Osteoblast (primary cell): ENCODE measurements around the gene KCNK4. TPM values are rescaled to one million over a fixed set of nuclear protein-coding genes. Genes with fewer than 3 reads are reported as not detected.

Experiments used
- DNase-seq: peaks from one replicate; pipeline ENCODE4 v3.0.0; 2011; ENCODE audit warnings: low spot score, mixed read lengths; ENCODE audit not compliant: insufficient read length; ENCODE audit errors: missing footprints
- H2AFZ ChIP-seq: 2 replicates; pipeline ENCODE4 v1.6.0; 2011; ENCODE audit warnings: mild to moderate bottlenecking, low read length
- H3K27ac ChIP-seq: 2 replicates; pipeline ENCODE4 v1.5.1; 2011; ENCODE audit warnings: mild to moderate bottlenecking, low read depth, low read length, moderate library complexity
- H3K27me3 ChIP-seq: 2 replicates; pipeline ENCODE4 v1.6.0; 2012; ENCODE audit warnings: mild to moderate bottlenecking, control low read depth, inconsistent platforms, low read length, moderate library complexity; ENCODE audit not compliant: insufficient read depth
- H3K36me3 ChIP-seq: 2 replicates; pipeline ENCODE4 v1.5.1; 2011; ENCODE audit warnings: mild to moderate bottlenecking, low read length, control low read depth, moderate library complexity; ENCODE audit not compliant: insufficient read depth
- H3K4me1 ChIP-seq: 2 replicates; pipeline ENCODE4 v1.5.1; 2011; ENCODE audit warnings: mild to moderate bottlenecking, low read length, control low read depth, moderate library complexity; ENCODE audit not compliant: insufficient read depth
- H3K4me2 ChIP-seq: 2 replicates; pipeline ENCODE4 v1.6.0; 2011; ENCODE audit warnings: mild to moderate bottlenecking, low read length; ENCODE audit not compliant: insufficient read depth
- H3K4me3 ChIP-seq: fragments of 200-600 bp; sonication (generic); 3 replicates; pipeline ENCODE4 v1.5.1; 2012; ENCODE audit warnings: mild to moderate bottlenecking, low read length, inconsistent platforms; ENCODE audit not compliant: insufficient read depth
- H3K79me2 ChIP-seq: 2 replicates; pipeline ENCODE4 v1.6.0; 2012; ENCODE audit warnings: mild to moderate bottlenecking, low read length, control low read depth, inconsistent platforms; ENCODE audit not compliant: insufficient read depth
- H3K9me3 ChIP-seq: 2 replicates; pipeline ENCODE4 v1.5.1; 2011; ENCODE audit warnings: low read depth, low read length, control low read depth
- H4K20me1 ChIP-seq: 2 replicates; pipeline ENCODE4 v1.6.0; 2012; ENCODE audit warnings: mild to moderate bottlenecking, low read length, control low read depth; ENCODE audit not compliant: insufficient read depth
- total RNA-seq: library from RNA; depleted of rRNA; stranded (reverse); fragments of >200 nt; gene quantifications from 2 replicates; pipeline ENCODE4 v1.2.3, GENCODE V29; 2012
- TF ChIP-seq, protein P1 (sequence below): IDR thresholded peaks from 2 replicates; pipeline ENCODE4 v1.5.1; 2011; ENCODE audit warnings: mild to moderate bottlenecking, low read depth, low read length, moderate library complexity; ENCODE audit errors: extremely low read depth

The KCNK4 gene
- total RNA-seq, 1 donor = 0.36 TPM

GRCh38 chr11:64339754-64340408, 48.8 kb downstream of the KCNK4 start, which contains the start of gene CCDC88B:
CCDC88B (plus strand) TSS chr11:64340204; CDS start chr11:64340267, 63 bp downstream.
- H3K4me3 ChIP-seq = no peak within 1 kb of the TSS
- no peak within 1 kb of the TSS for H2AFZ ChIP-seq

DNA sequence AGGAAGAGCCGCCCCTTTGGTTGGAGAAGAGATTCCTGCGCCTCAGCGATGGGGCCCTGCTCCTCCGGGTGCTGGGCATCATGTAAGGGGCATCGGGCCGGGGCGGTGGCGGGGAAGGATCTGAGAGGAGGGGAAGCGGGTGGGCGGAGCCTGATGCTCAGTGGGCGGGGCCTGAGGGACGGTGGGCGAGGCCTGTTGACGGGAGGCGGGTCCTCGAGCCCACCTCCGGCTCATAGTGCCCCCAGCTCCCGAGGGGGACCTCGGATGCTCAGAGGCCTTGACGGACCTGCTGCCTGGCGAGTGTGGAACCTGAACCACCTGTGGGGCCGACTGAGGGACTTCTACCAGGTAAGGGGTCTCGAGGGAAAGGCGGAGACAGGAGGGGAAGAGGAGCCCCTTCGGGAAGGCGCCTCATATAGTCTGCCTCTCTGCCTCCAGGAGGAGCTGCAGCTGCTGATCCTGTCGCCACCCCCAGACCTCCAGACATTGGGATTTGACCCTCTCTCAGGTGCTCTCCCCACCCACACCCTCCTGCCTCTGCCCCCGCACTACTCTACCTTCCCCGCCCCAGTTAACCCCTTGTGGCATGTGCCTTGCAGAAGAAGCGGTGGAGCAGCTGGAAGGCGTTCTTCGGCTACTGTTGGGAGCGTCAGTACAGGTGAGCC, 49.7 kb downstream of the KCNK4 start:
- TF ChIP-seq, protein P1, sequence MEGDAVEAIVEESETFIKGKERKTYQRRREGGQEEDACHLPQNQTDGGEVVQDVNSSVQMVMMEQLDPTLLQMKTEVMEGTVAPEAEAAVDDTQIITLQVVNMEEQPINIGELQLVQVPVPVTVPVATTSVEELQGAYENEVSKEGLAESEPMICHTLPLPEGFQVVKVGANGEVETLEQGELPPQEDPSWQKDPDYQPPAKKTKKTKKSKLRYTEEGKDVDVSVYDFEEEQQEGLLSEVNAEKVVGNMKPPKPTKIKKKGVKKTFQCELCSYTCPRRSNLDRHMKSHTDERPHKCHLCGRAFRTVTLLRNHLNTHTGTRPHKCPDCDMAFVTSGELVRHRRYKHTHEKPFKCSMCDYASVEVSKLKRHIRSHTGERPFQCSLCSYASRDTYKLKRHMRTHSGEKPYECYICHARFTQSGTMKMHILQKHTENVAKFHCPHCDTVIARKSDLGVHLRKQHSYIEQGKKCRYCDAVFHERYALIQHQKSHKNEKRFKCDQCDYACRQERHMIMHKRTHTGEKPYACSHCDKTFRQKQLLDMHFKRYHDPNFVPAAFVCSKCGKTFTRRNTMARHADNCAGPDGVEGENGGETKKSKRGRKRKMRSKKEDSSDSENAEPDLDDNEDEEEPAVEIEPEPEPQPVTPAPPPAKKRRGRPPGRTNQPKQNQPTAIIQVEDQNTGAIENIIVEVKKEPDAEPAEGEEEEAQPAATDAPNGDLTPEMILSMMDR = no peak
- no peaks in the 10 kb centered on the region for H3K9me3 ChIP-seq
- peaks cover 3% of the 10 kb centered on the region for H3K4me1 ChIP-seq
- H3K36me3 ChIP-seq = no peaks in the 10 kb centered on the region
- H3K27me3 ChIP-seq = no peaks in the 10 kb centered on the region
- no peak overlapping the region for H3K4me2 ChIP-seq
- no peaks in the 10 kb centered on the region for H4K20me1 ChIP-seq
- H3K4me3 ChIP-seq = no peak overlapping the region
- H2AFZ ChIP-seq = no peak overlapping the region
- peak; percentile 80 for DNase-seq
- H3K79me2 ChIP-seq = no peaks in the 10 kb centered on the region
- no peak overlapping the region for H3K27ac ChIP-seq

More at GRCh38 chr11:64339754-64340408, 48.8 kb downstream of the KCNK4 start, which contains the start of gene CCDC88B:
- peak; percentile 58 for DNase-seq
- Histone ChIP-seq H3K27ac (no peak within 1 kb of the TSS), H3K4me1 (peaks cover 11% of the 10 kb centered on the region), H3K9me3 (no peaks in the 10 kb centered on the region), H4K20me1 (no peaks in the 10 kb centered on the region), H3K4me2 (no peak within 1 kb of the TSS), H3K36me3 (no peaks in the 10 kb centered on the region), H3K79me2 (no peaks in the 10 kb centered on the region), H3K27me3 (no peaks in the 10 kb centered on the region)
- TF ChIP-seq, protein P1 = no peak

GRCh38 chr11:64341429-64341828, 50.3 kb downstream of the KCNK4 start:
- Histone ChIP-seq H3K4me1 (peaks cover 3% of the 10 kb centered on the region), H3K4me2 (no peak overlapping the region), H2AFZ (no peak overlapping the region), H3K4me3 (no peak overlapping the region), H4K20me1 (no peaks in the 10 kb centered on the region), H3K36me3 (no peaks in the 10 kb centered on the region), H3K27me3 (no peaks in the 10 kb centered on the region), H3K79me2 (no peaks in the 10 kb centered on the region), H3K9me3 (no peaks in the 10 kb centered on the region), H3K27ac (no peak overlapping the region)
- peak; percentile 85 for DNase-seq
- TF ChIP-seq, protein P1 = no peak
